ENCODE results near the gene SAA1.

SAA1 gene

DNA sequence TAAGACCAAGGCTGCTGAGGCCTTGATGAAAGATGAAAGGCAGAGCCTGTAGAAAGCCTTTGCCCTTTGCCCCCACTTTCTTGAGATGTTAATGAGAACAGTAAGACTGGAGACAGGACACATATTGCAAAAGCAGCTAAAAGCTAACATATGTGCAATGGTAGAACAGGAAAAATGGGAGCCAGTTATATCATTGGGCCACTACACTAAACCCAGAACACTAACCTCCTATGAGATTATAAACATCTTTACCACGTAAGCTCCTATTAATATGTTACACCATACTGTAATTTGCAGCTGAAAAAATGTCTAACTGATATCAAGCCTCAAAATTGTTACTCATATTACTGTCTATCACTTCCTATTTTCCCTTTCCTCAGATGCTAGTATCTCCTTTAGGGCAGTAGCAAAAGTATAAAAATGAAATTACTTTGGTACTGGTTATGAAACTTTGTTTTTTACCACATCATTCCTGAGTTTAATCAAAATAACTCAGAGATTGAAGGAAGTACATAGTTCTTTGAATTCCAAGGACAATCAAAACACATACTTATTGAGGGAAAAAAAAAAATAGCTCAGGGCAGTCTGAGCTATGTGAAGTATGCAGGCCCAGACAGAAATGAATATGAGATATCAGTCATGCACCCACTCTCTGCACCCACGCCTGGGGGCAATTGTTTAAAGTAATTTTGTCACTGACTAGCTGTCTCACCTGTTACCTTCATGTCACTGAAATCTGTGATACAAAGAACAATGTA lies 46.8 kb downstream of the SAA1 start:
- Histone ChIP-seq H4K20me1 (ENCODE audit: low read depth, low read length) (no peaks in the 10 kb centered on the region), H2AFZ (ENCODE audit: low read depth, low read length, severe bottlenecking) (no peak overlapping the region), H3K27ac (ENCODE audit: low read depth, low read length) (no peak overlapping the region), H3K79me2 (ENCODE audit: insufficient read depth, low read length) (peaks cover 52% of the 10 kb centered on the region), H3F3A (ENCODE audit: insufficient read depth) (peaks cover 4% of the 10 kb centered on the region; the same call in 1 of the 2 replicates), H3K9ac (ENCODE audit: low read length) (no peak overlapping the region), H3K9me3 (ENCODE audit: insufficient read depth, low read length) (no peaks in the 10 kb centered on the region), H3K4me3 (ENCODE audit: insufficient read depth, low read length, poor library complexity, severe bottlenecking) (no peak overlapping the region), H3K4me2 (ENCODE audit: low read depth, low read length, poor library complexity, severe bottlenecking) (no peak overlapping the region), H3K36me3 (ENCODE audit: low read length) (peaks cover 40% of the 10 kb centered on the region), H3K9me2 (replicated peaks; ENCODE audit: insufficient read depth, low read length) (no peaks in the 10 kb centered on the region), H3K27me3 (ENCODE audit: low read length) (no peaks in the 10 kb centered on the region)
- TF ChIP-seq, protein P1, sequence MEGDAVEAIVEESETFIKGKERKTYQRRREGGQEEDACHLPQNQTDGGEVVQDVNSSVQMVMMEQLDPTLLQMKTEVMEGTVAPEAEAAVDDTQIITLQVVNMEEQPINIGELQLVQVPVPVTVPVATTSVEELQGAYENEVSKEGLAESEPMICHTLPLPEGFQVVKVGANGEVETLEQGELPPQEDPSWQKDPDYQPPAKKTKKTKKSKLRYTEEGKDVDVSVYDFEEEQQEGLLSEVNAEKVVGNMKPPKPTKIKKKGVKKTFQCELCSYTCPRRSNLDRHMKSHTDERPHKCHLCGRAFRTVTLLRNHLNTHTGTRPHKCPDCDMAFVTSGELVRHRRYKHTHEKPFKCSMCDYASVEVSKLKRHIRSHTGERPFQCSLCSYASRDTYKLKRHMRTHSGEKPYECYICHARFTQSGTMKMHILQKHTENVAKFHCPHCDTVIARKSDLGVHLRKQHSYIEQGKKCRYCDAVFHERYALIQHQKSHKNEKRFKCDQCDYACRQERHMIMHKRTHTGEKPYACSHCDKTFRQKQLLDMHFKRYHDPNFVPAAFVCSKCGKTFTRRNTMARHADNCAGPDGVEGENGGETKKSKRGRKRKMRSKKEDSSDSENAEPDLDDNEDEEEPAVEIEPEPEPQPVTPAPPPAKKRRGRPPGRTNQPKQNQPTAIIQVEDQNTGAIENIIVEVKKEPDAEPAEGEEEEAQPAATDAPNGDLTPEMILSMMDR (IDR thresholded peaks at IDR 0.05; ENCODE audit: insufficient read depth, low read length, poor library complexity, severe bottlenecking), result no peak
- no peak for TF ChIP-seq EZH2phosphoT487 (conservative IDR thresholded peaks at IDR 0.05; ENCODE audit: low read length)

DNA sequence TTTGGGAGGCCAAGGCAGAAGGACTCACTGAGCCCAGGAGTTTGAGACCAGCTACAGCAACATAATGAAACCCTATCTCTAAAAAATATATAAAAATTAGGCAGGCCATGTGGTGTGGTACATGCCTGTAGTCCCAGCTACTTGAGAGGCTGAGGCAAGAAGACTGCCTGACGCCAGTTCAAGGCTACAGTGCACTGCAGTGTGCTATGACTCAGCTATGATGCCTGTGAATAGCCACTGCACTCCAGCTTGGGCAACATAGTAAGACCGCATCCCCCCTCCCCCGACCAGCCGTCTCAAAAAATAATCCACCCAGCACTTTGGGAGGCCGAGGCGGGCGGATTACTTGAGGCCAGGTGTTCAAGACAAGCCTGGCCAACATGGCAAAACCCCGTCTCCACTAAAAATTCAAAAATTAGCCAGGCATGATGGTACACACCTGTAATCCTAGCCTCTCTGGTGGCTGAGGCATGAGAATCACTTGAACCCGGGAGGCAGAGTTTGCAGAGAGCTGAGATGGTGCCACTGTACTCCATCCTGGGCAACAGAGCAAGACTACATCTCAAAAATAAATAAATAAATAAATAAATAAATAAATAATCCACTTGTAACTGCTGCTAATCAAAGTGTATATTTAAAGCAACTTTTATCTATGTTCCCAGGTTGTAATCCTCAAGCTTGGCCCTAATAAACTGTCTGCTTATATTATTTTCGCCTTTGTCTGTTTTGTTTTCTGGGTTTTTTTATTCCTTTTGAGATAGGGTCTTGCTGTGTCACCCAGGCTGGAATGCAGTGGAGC lies 48.1 kb downstream of the SAA1 start:
- H3K9me3 ChIP-seq (ENCODE audit: insufficient read depth, low read length), result no peaks in the 10 kb centered on the region
- peaks cover 15% of the 10 kb centered on the region; the same call in 1 of the 2 replicates for H3F3A ChIP-seq (ENCODE audit: insufficient read depth)
- no peaks in the 10 kb centered on the region for H4K20me1 ChIP-seq (ENCODE audit: low read depth, low read length)
- peaks cover 28% of the 10 kb centered on the region for H3K36me3 ChIP-seq (ENCODE audit: low read length)
- no peak overlapping the region for H3K27ac ChIP-seq (ENCODE audit: low read depth, low read length)
- no peaks in the 10 kb centered on the region for H3K9me2 ChIP-seq (replicated peaks; ENCODE audit: insufficient read depth, low read length)
- peaks cover 65% of the 10 kb centered on the region for H3K79me2 ChIP-seq (ENCODE audit: insufficient read depth, low read length)
- TF ChIP-seq, protein P1 (IDR thresholded peaks at IDR 0.05; ENCODE audit: insufficient read depth, low read length, poor library complexity, severe bottlenecking), result no peak
- no peak for TF ChIP-seq EZH2phosphoT487 (conservative IDR thresholded peaks at IDR 0.05; ENCODE audit: low read length)
- no peak overlapping the region for H3K4me3 ChIP-seq (ENCODE audit: insufficient read depth, low read length, poor library complexity, severe bottlenecking)
- no peak overlapping the region for H3K4me2 ChIP-seq (ENCODE audit: low read depth, low read length, poor library complexity, severe bottlenecking)
- no peaks in the 10 kb centered on the region for H3K27me3 ChIP-seq (ENCODE audit: low read length)
- no peak overlapping the region for H3K9ac ChIP-seq (ENCODE audit: low read length)
- H2AFZ ChIP-seq (ENCODE audit: low read depth, low read length, severe bottlenecking), result no peak overlapping the region

DNA sequence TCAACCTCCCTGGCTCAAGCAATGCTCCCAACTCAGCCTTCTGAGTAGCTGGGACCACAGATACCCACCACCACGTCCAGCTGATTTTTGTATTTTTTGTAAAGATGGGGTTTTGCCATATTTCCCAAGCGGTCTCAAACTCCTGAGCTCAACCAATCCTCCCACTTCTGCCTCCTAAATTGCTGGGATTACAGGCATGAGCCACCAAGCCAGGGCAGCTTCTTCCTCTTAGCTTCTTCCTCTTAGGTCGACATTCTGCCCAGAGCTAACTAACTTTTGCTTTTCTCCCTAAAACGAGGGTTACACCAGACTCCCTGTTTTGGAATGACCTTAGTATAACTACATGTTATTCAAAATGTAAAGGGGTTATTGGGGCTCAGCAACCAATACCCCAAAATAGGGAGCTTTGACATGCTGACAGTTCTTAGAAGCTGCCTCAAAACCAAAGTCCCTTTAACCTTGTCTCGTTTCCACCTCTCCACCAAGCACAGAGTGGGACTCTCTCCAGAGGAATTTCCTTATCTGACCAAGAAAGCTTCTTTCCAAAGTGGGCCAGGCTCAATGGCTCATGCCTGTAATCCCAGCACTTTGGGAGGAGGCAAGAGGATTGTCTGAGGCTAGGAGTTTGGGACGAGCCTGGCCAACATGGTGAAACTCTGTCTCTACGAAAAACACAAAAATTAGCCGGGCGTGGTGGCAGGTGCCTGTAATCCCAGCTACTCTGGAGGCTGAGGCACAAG lies 48.9 kb downstream of the SAA1 start:
- peaks cover 73% of the 10 kb centered on the region for H3K79me2 ChIP-seq (ENCODE audit: insufficient read depth, low read length)
- H3F3A ChIP-seq (ENCODE audit: insufficient read depth), result peaks cover 15% of the 10 kb centered on the region; the same call in 1 of the 2 replicates
- no peak overlapping the region for H3K4me2 ChIP-seq (ENCODE audit: low read depth, low read length, poor library complexity, severe bottlenecking)
- no peaks in the 10 kb centered on the region for H3K9me3 ChIP-seq (ENCODE audit: insufficient read depth, low read length)
- no peak overlapping the region for H3K9ac ChIP-seq (ENCODE audit: low read length)
- H2AFZ ChIP-seq (ENCODE audit: low read depth, low read length, severe bottlenecking), result no peak overlapping the region
- H3K4me3 ChIP-seq (ENCODE audit: insufficient read depth, low read length, poor library complexity, severe bottlenecking), result no peak overlapping the region
- H3K36me3 ChIP-seq (ENCODE audit: low read length), result peaks cover 23% of the 10 kb centered on the region
- no peak overlapping the region for H3K27ac ChIP-seq (ENCODE audit: low read depth, low read length)
- no peaks in the 10 kb centered on the region for H3K9me2 ChIP-seq (replicated peaks; ENCODE audit: insufficient read depth, low read length)
- H3K27me3 ChIP-seq (ENCODE audit: low read length), result no peaks in the 10 kb centered on the region
- TF ChIP-seq, protein P1 (IDR thresholded peaks at IDR 0.05; ENCODE audit: insufficient read depth, low read length, poor library complexity, severe bottlenecking), result no peak
- TF ChIP-seq EZH2phosphoT487 (conservative IDR thresholded peaks at IDR 0.05; ENCODE audit: low read length), result no peak
- no peaks in the 10 kb centered on the region for H4K20me1 ChIP-seq (ENCODE audit: low read depth, low read length)
